HEK293 (cell line): ENCODE measurements around the gene KRTCAP2.

Source experiments
- CTCF ChIA-PET: fragments of 350-600 bp; formaldehyde crosslinking; extraction: SDS; loops from one replicate; lab custom pipeline; 2021; ENCODE audit warnings: antibody characterized with exemption; lab: Yijun Ruan, JAX
- POLR2A ChIA-PET: fragments of 300-600 bp; formaldehyde crosslinking; extraction: SDS; loops from one replicate; lab custom pipeline; 2020; ENCODE audit warnings: antibody characterized with exemption, inconsistent platforms; lab: Yijun Ruan, JAX
- H3K27ac ChIP-seq: fragments of 200-500 bp; sonication (Bioruptor generic); 2 replicates; pipeline ENCODE4 v1.5.1; 2014; ENCODE audit warnings: low read depth, low read length, control low read depth, inconsistent platforms; ENCODE audit errors: extremely low read depth
- H3K36me3 ChIP-seq, 2 experiments: fragments of 200-500 bp in 1 of 2; sonication (Bioruptor generic) in 1 of 2; 1 replicate in 1 of 2; 2 replicates in 1 of 2; pipeline ENCODE4 v1.5.1; 2014 to 2017; ENCODE audit warnings: inconsistent platforms in 2 of 2, low read length in 2 of 2; ENCODE audit not compliant: control insufficient read depth in 2 of 2, insufficient read depth in 1 of 2
- H3K4me1 ChIP-seq: fragments of 200-500 bp; sonication (Bioruptor generic); 2 replicates; pipeline ENCODE4 v1.5.1; 2014; ENCODE audit warnings: mild to moderate bottlenecking, low read length, inconsistent platforms; ENCODE audit not compliant: control insufficient read depth, insufficient read depth
- H3K4me3 ChIP-seq: 2 replicates; pipeline ENCODE4 v1.5.1; 2011; ENCODE audit warnings: low read depth, mild to moderate bottlenecking, control low read depth, low read length, moderate library complexity
- H3K9me3 ChIP-seq: fragments of 200-500 bp; sonication (Bioruptor generic); 2 replicates; pipeline ENCODE4 v1.5.1; 2014; ENCODE audit warnings: low read depth, low read length, inconsistent platforms; ENCODE audit not compliant: control insufficient read depth, insufficient read depth
- KLF8 ChIP-seq: fragments of 450-650 bp; formaldehyde crosslinking; IDR thresholded peaks from 2 replicates; pipeline ENCODE4 v1.5.1; 2016; ENCODE audit warnings: missing biosample characterization, missing genetic modification characterization
- TRIM28 ChIP-seq: IDR thresholded peaks from 2 replicates; pipeline ENCODE4 v1.6.1; 2011; ENCODE audit warnings: low read length, control low read depth, borderline replicate concordance
- YY2 ChIP-seq: fragments of 450-650 bp; formaldehyde crosslinking; IDR thresholded peaks from 2 replicates; pipeline ENCODE4 v1.5.1; 2016; ENCODE audit warnings: missing biosample characterization, missing genetic modification characterization
- ZBTB21 ChIP-seq: fragments of 450-650 bp; formaldehyde crosslinking; IDR thresholded peaks from 2 replicates; pipeline ENCODE4 v1.5.1; 2017; ENCODE audit warnings: missing biosample characterization, missing genetic modification characterization
- ZBTB7A ChIP-seq: fragments of 450-650 bp; formaldehyde crosslinking; IDR thresholded peaks from 2 replicates; pipeline ENCODE4 v1.5.1; 2016; ENCODE audit warnings: low read depth, missing biosample characterization, missing genetic modification characterization
- ZFHX2 ChIP-seq: fragments of 450-650 bp; formaldehyde crosslinking; conservative IDR thresholded peaks from 2 replicates; pipeline ENCODE4 v1.5.1; 2016; ENCODE audit warnings: missing biosample characterization, missing genetic modification characterization
- ZFP3 ChIP-seq: fragments of 450-650 bp; formaldehyde crosslinking; IDR thresholded peaks from 2 replicates; pipeline ENCODE4 v1.5.1; 2016; ENCODE audit warnings: low read depth, missing biosample characterization, missing genetic modification characterization
- ZNF146 ChIP-seq: fragments of 450-650 bp; formaldehyde crosslinking; IDR thresholded peaks from 2 replicates; pipeline ENCODE4 v1.5.1; 2016; ENCODE audit warnings: missing biosample characterization, missing genetic modification characterization
- ZNF175 ChIP-seq: fragments of 450-650 bp; formaldehyde crosslinking; IDR thresholded peaks from 2 replicates; pipeline ENCODE4 v1.5.1; 2016; ENCODE audit warnings: missing biosample characterization, missing genetic modification characterization
- ZNF184 ChIP-seq: fragments of 450-650 bp; IDR thresholded peaks from 2 replicates; pipeline ENCODE4 v1.5.1; 2018; ENCODE audit warnings: missing biosample characterization, mild to moderate bottlenecking, missing genetic modification characterization
- ZNF202 ChIP-seq: fragments of 450-650 bp; formaldehyde crosslinking; IDR thresholded peaks from 2 replicates; pipeline ENCODE4 v1.5.1; 2016; ENCODE audit warnings: missing biosample characterization, missing genetic modification characterization, borderline replicate concordance
- ZNF354C ChIP-seq: fragments of 450-650 bp; formaldehyde crosslinking; IDR thresholded peaks from 2 replicates; pipeline ENCODE4 v1.5.1; 2016; ENCODE audit warnings: missing biosample characterization, missing genetic modification characterization, low read depth, borderline replicate concordance
- ZNF423 ChIP-seq: fragments of 450-650 bp; formaldehyde crosslinking; IDR thresholded peaks from 2 replicates; pipeline ENCODE4 v1.5.1; 2016; ENCODE audit warnings: missing biosample characterization, missing genetic modification characterization
- ZNF426 ChIP-seq: fragments of 450-650 bp; formaldehyde crosslinking; IDR thresholded peaks from 2 replicates; pipeline ENCODE4 v1.5.1; 2017; ENCODE audit warnings: missing biosample characterization, missing genetic modification characterization, mild to moderate bottlenecking, inconsistent platforms, moderate library complexity
- ZNF473 ChIP-seq: fragments of 450-650 bp; formaldehyde crosslinking; IDR thresholded peaks from 2 replicates; pipeline ENCODE4 v1.5.1; 2017; ENCODE audit warnings: missing biosample characterization, missing genetic modification characterization
- ZNF48 ChIP-seq: fragments of 450-650 bp; formaldehyde crosslinking; IDR thresholded peaks from 2 replicates; pipeline ENCODE4 v1.5.1; 2016; ENCODE audit warnings: missing biosample characterization, missing genetic modification characterization
- ZNF544 ChIP-seq: fragments of 450-650 bp; formaldehyde crosslinking; IDR thresholded peaks from 2 replicates; pipeline ENCODE4 v1.5.0; 2017; ENCODE audit warnings: missing biosample characterization, missing genetic modification characterization
- ZNF596 ChIP-seq: fragments of 450-650 bp; IDR thresholded peaks from 2 replicates; pipeline ENCODE4 v1.5.0; 2018; ENCODE audit warnings: missing biosample characterization, mild to moderate bottlenecking, missing genetic modification characterization, moderate library complexity
- ZNF623 ChIP-seq: fragments of 450-650 bp; formaldehyde crosslinking; IDR thresholded peaks from 2 replicates; pipeline ENCODE4 v1.5.1; 2016; ENCODE audit warnings: missing biosample characterization, missing genetic modification characterization
- ZNF629 ChIP-seq: fragments of 450-650 bp; formaldehyde crosslinking; IDR thresholded peaks from 2 replicates; pipeline ENCODE4 v1.5.1; 2017; ENCODE audit warnings: missing biosample characterization, missing genetic modification characterization
- TF ChIP-seq, protein P1 (sequence below): fragments of 450-650 bp; formaldehyde crosslinking; IDR thresholded peaks from 2 replicates; pipeline ENCODE4 v1.5.1; 2016; ENCODE audit warnings: missing biosample characterization, missing genetic modification characterization
- TF ChIP-seq, protein P2 (sequence below): fragments of 450-650 bp; formaldehyde crosslinking; IDR thresholded peaks from 2 replicates; pipeline ENCODE4 v1.5.1; 2016; ENCODE audit warnings: missing biosample characterization, missing genetic modification characterization
- TF ChIP-seq, protein P3 (sequence below): sonication (generic); formaldehyde crosslinking; IDR thresholded peaks from 2 replicates; pipeline ENCODE4 v1.8.1; 2022; ENCODE audit warnings: mild to moderate bottlenecking, moderate library complexity, missing genetic modification reagents
- TF ChIP-seq, protein P4 (sequence below): fragments of 450-650 bp; formaldehyde crosslinking; IDR thresholded peaks from 2 replicates; pipeline ENCODE4 v1.5.1; 2017; ENCODE audit warnings: missing biosample characterization, missing genetic modification characterization

Gene KRTCAP2

DNA sequence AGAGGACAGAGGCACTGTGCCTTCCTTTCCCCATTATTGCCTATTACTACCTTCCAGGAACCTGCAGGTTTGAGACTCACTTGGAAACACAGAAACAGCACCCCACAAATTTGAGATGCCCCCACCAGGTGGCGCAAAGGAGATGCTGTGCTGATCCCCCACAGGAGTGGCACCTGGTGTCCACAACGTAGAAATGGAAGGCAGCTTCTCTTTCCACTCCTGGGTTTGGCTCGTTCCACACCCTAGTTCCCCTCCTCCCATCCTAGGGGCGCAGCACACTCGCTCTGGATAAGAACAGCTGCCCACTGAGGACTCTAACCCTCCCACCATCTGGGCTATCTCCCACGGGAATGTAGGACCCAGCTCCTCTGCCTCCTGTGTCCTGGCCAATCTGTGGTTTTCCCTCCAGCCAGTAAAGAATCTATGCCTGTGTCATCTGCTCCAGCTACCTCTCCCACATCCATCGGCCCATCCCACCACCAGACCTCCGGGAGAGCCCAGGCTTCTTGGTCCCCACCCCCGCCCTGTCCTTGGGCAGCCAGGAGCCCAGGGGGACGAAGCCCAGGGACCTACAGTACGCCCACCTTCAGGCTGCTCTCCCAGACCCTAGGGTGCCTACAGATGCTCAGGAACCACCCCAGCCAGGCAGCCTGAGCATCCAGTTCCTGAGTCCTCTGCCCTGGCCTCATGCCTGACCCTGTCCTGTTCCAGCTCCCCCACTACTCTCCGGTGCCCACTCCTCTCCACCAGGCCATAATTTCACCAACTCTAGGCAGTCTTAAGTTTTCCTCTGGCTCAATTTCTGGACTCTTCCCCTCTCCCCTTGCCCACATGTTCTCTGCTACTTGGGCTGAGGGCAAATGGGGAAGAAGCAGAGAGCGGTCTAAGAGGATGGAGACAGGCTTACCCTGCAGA, 34.0 kb upstream of the KRTCAP2 start (continued):
- TF ChIP-seq, protein P1, sequence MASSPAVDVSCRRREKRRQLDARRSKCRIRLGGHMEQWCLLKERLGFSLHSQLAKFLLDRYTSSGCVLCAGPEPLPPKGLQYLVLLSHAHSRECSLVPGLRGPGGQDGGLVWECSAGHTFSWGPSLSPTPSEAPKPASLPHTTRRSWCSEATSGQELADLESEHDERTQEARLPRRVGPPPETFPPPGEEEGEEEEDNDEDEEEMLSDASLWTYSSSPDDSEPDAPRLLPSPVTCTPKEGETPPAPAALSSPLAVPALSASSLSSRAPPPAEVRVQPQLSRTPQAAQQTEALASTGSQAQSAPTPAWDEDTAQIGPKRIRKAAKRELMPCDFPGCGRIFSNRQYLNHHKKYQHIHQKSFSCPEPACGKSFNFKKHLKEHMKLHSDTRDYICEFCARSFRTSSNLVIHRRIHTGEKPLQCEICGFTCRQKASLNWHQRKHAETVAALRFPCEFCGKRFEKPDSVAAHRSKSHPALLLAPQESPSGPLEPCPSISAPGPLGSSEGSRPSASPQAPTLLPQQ (tag by site-specific recombination) = 0 out of 2 replicates have a peak, but pooled peaks have one; percentile 18
- TF ChIP-seq, protein P2, sequence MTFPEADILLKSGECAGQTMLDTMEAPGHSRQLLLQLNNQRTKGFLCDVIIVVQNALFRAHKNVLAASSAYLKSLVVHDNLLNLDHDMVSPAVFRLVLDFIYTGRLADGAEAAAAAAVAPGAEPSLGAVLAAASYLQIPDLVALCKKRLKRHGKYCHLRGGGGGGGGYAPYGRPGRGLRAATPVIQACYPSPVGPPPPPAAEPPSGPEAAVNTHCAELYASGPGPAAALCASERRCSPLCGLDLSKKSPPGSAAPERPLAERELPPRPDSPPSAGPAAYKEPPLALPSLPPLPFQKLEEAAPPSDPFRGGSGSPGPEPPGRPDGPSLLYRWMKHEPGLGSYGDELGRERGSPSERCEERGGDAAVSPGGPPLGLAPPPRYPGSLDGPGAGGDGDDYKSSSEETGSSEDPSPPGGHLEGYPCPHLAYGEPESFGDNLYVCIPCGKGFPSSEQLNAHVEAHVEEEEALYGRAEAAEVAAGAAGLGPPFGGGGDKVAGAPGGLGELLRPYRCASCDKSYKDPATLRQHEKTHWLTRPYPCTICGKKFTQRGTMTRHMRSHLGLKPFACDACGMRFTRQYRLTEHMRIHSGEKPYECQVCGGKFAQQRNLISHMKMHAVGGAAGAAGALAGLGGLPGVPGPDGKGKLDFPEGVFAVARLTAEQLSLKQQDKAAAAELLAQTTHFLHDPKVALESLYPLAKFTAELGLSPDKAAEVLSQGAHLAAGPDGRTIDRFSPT (tag by site-specific recombination) = 0 out of 2 replicates have a peak, but pooled peaks have one; percentile 8
- peak; percentile 16; the same call in 1 of the 2 replicates for TF ChIP-seq ZNF629 (tag by site-specific recombination)
- TF ChIP-seq ZNF146 (tag by site-specific recombination) = peak; percentile 2; the same call in 1 of the 2 replicates
- TF ChIP-seq ZFHX2 (tag by site-specific recombination) = peak; percentile 89
- TF ChIP-seq ZNF354C (tag by site-specific recombination) = no peak
- TF ChIP-seq ZNF48 (tag by site-specific recombination) = no peak
- TF ChIP-seq KLF8 (tag by site-specific recombination) = peak; percentile 33; the same call in 1 of the 2 replicates
- TF ChIP-seq ZNF175 (tag by site-specific recombination) = no peak
- TF ChIP-seq ZBTB7A (tag by site-specific recombination) = peak; percentile 28; the same call in 1 of the 2 replicates

DNA sequence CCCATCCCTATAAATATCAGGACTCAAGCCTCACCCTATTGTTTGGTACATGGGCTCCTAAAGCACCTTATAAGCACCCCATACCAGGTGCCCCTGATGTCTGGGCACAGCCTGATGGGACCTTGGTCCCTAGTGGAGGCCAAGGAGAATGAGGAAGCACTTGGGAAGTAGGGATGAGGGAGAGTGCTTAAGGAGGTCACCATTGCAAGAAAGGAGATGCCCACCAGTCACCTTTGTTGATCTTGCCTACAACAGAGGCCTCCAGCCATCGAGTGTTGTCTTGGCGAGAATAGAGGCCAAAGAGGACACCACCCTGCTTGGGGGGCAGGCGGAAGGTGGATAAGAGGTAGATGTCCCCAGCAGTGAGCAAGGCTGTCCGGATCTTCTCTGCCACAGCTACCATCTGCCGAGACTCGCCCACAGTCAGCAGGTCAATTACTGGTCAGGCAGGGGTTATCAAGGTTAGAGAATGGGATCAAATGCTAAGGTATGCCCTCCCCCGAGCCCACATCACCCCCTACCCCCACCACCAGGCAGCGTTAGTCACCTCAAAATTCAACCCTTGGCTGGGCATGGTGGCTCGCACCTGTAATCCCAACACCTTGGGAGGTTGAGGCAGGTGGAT, 33.0 kb upstream of the KRTCAP2 start:
- H3K36me3 ChIP-seq = peaks cover 0 to 19% of the 10 kb centered on the region in 2 experiments; a peak in 1 of 3 replicates
- TF ChIP-seq ZNF473 (tag by site-specific recombination) = no peak
- TF ChIP-seq, protein P1 (tag by site-specific recombination) = no peak
- no peak for TF ChIP-seq ZNF202 (tag by site-specific recombination)
- no peak for TF ChIP-seq ZNF423 (tag by site-specific recombination)
- TF ChIP-seq ZNF623 (tag by site-specific recombination) = no peak
- TF ChIP-seq ZNF184 = no peak
- no peak for TF ChIP-seq ZNF426
- TF ChIP-seq ZNF544 = no peak
- TF ChIP-seq ZFP3 = no peak
- TF ChIP-seq, protein P3, sequence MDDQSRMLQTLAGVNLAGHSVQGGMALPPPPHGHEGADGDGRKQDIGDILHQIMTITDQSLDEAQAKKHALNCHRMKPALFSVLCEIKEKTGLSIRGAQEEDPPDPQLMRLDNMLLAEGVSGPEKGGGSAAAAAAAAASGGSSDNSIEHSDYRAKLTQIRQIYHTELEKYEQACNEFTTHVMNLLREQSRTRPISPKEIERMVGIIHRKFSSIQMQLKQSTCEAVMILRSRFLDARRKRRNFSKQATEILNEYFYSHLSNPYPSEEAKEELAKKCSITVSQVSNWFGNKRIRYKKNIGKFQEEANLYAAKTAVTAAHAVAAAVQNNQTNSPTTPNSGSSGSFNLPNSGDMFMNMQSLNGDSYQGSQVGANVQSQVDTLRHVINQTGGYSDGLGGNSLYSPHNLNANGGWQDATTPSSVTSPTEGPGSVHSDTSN (CRISPR knock-in tag) = no peak
- no peak for TF ChIP-seq KLF8 (tag by site-specific recombination)
- TF ChIP-seq ZBTB21 (tag by site-specific recombination) = no peak
- TF ChIP-seq, protein P4, sequence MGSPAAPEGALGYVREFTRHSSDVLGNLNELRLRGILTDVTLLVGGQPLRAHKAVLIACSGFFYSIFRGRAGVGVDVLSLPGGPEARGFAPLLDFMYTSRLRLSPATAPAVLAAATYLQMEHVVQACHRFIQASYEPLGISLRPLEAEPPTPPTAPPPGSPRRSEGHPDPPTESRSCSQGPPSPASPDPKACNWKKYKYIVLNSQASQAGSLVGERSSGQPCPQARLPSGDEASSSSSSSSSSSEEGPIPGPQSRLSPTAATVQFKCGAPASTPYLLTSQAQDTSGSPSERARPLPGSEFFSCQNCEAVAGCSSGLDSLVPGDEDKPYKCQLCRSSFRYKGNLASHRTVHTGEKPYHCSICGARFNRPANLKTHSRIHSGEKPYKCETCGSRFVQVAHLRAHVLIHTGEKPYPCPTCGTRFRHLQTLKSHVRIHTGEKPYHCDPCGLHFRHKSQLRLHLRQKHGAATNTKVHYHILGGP = no peak
- TF ChIP-seq YY2 (tag by site-specific recombination) = no peak
- no peak for TF ChIP-seq TRIM28
- no peak for TF ChIP-seq ZNF596 (tag by site-specific recombination)

More for the DNA sequence above, 33.0 kb upstream of the KRTCAP2 start:
- POLR2A ChIA-PET = no interaction called here
- H3K4me3 ChIP-seq = no peak overlapping the region
- H3K27ac ChIP-seq = no peak overlapping the region
- CTCF ChIA-PET = interaction anchor here (0.6 to 3.3 kb wide), 6 partner anchors 19 to 389 kb away, joined by 3 to 27 read pairs (median 4); no protein-coding TSS in a partner anchor
- no peaks in the 10 kb centered on the region for H3K9me3 ChIP-seq
- peaks cover 4% of the 10 kb centered on the region for H3K4me1 ChIP-seq
